Heart left ventricle (tissue), 16 donors: ENCODE measurements around the gene PGGHG. TPM values are rescaled to one million over a fixed set of nuclear protein-coding genes. Genes with fewer than 3 reads are reported as not detected.
A peak's percentile ranks its signal among the peaks of the same experiment; 100 is the strongest.
"Not testable (repeated sequence)": the region's sequence is repeated elsewhere in the genome, so short reads cannot be mapped to it uniquely, and the experiment has no call there.

Source experiments
- ATAC-seq, 4 donors: fragments of 200-7000 bp; cut with Tn5 transposase; one replicate each; pipeline ENCODE4 v1.9.1; 2020 to 2022; ENCODE audit warnings: moderate library complexity in 4 of 4, mild to moderate bottlenecking in 3 of 4, moderate number of reproducible peaks in 1 of 4
- DNase-seq, 5 donors: peaks; one replicate each; pipeline ENCODE4 v3.0.0-alpha.2; 2020
- H3K27ac ChIP-seq, 12 donors: fragments of 200-600 bp; sonication (generic) in 4 of 12; one replicate each; pipeline versions ENCODE4 v1.5.0 to v1.8.0; 2016 to 2022; ENCODE audit warnings: mild to moderate bottlenecking in 2 of 12
- H3K27me3 ChIP-seq, 9 donors: fragments of 200-600 bp; sonication (generic) in 2 of 9; one replicate each; pipeline versions ENCODE4 v1.5.1 to v1.8.0; 2016 to 2022; ENCODE audit warnings: mild to moderate bottlenecking in 3 of 9
- H3K36me3 ChIP-seq, 9 donors: fragments of 200-600 bp; sonication (generic) in 2 of 9; one replicate each; pipeline versions ENCODE4 v1.5.0 to v1.8.0; 2018 to 2022; ENCODE audit warnings: mild to moderate bottlenecking in 2 of 9
- H3K4me1 ChIP-seq, 12 donors: fragments of 200-600 bp; sonication (generic) in 4 of 12; one replicate each; pipeline versions ENCODE4 v1.5.0 to v1.8.0; 2016 to 2022; ENCODE audit warnings: mild to moderate bottlenecking in 3 of 12
- H3K4me3 ChIP-seq, 12 donors: fragments of 200-600 bp; sonication (generic) in 4 of 12; one replicate each; pipeline versions ENCODE4 v1.5.0 to v1.8.0; 2017 to 2022; ENCODE audit warnings: mild to moderate bottlenecking in 9 of 12, moderate library complexity in 4 of 12
- H3K9me3 ChIP-seq, 12 donors: fragments of 200-600 bp; sonication (generic) in 4 of 12; one replicate each; pipeline versions ENCODE4 v1.5.0 to v1.8.0; 2016 to 2022; ENCODE audit warnings: mild to moderate bottlenecking in 1 of 12
- POLR2A ChIP-seq, 2 donors: fragments of 450-650 bp; IDR thresholded peaks; one replicate each; pipeline ENCODE4 v1.6.1; 2017; ENCODE audit warnings: antibody characterized with exemption in 2 of 2, mild to moderate bottlenecking in 2 of 2, moderate library complexity in 2 of 2
- WGBS, 4 donors: extraction: QIAGEN DNeasy Blood & Tissue Kit in 2 of 4; methylation state at CpG; one replicate each; pipeline versions ENCODE4 v1.1.5 to v1.1.7; 2013 to 2018; 5-methylcytosine and 5-hydroxymethylcytosine counted together
- intact Hi-C, 10 donors: fragments of 100-400 bp; cut with DNase I; formaldehyde crosslinking; loops; one replicate each; pipeline versions ENCODE4 v1.11.1 to v1.14.2; 2022
- polyA plus RNA-seq, 2 donors: library from polyadenylated mRNA; stranded (reverse); fragments of 200-250 nt; gene quantifications; one replicate each; pipeline ENCODE4 v1.2.3, GENCODE V29; 2013
- total RNA-seq, 9 donors: library from RNA; depleted of rRNA in 2 of 9; stranded (reverse); fragments of >200 nt in 2 of 9; fragmentation: NEBNext Ultra II Directional in 3 of 9; extraction: Animal tissue kit (Norgen Biotek cat#: 25700) in 3 of 9; gene quantifications; one replicate each; pipeline versions ENCODE4 v1.1.0 to v1.2.4, GENCODE V29; 2016 to 2023
- TF ChIP-seq, protein P1 (sequence below), 12 donors: fragments of 200-600 bp; sonication (generic) in 4 of 12; IDR thresholded peaks; one replicate each; pipeline versions ENCODE4 v1.5.0 to v1.8.0; 2018 to 2022; ENCODE audit warnings: antibody characterized with exemption in 12 of 12, mild to moderate bottlenecking in 5 of 12
- donor health status: ischemic (EF 13 %, LVEDD 7.1; RV severe dilation, severe dysfunction).
- donor health status: healthy with polysubstance abuse.
- donor health status: DM: no; HTN: yes; CAD: no.
- donor health status: DM: no; HTN: no; CAD: no.
- donor health status: ischemic (EF 25% LVEDD 6.9; RV normal size, moderate dysfunction).
- donor health status: ischemic (EF 25% LVEDD 5.7; RV mildly dilated, moderate dysfunction).
- donor health status: healthy.
- donor health status: DM: yes; HTN: yes; CAD: no.
- donor health status: ischemic (EF 35%, LVEDD 5.7; RV mildly dilated, moderate dysfunction).
- donor health status: nonischemic (EF 11% LVEDD 7.7; RV severe dilation, severe dysfunction).
- donor health status: DM: yes; HTN: yes; CAD: no.
- donor health status: PGD.
- donor health status: ischemic (EF 29% LVEDD 5.4; RV normal size, mild dysfunction).
- donor health status: nonischemic (EF 23%, LVEDD 6.1; RV moderate dilation, normal function).

PGGHG gene
- total and polyA plus RNA-seq, 11 donors, result 4.5 to 15.7 (median 6.4) TPM

DNA sequence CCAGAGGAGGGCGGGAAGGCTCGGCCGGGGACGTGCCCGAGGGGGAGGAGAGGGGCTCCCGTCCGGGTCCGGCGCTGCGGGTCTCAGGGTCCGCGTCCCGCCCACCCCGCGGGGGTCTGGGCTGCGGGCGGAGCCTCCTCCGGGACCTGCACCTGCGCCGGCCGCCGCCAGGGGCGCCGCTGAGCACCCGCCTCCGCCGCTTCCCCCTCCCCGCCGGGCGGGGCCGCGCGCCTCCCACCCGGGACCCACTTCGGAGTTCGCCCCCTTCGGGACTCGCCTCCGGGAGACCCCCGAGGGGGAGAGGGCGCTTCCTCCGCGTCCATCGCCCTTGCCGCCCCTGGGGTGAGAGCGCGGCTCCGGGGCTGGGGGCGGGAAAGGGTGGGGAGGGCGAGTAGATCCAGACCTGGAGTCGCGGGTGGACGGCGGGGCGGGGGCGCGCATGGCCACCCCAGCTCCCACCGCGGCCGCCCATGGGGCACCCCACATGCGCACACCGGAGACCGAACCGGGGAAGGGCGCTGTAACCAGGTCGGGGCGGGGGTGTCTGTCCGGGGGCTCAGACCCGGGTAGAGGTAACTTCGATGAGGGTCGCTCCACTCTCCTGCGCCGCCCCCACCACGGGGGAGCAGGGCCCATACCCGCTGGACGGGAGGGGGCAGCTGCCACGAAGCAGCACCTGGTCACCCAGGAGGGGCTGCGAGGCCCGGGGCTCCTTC lies 29.6 kb downstream of the PGGHG start:
- H3K9me3 ChIP-seq, result not testable (repeated sequence)
- H3K27ac ChIP-seq, result peak overlapping the region; percentile 88 to 99 (median 96)
- peaks cover 0 to 22% (median 7%) of the 10 kb centered on the region in 9 donors for H3K27me3 ChIP-seq
- 0 to 2% (median 1%) methylated on average over 6 to 16 of the region's 79 CpGs; no CpG with 5 or more reads in 1 of the 4 donors for WGBS, 4 donors
- ATAC-seq, result peak in 3 of 4 donors; percentile 9 to 70 (median 64)
- peaks cover 0 to 29% (median 10%) of the 10 kb centered on the region in 12 donors for H3K4me1 ChIP-seq
- H3K36me3 ChIP-seq, result peaks cover 0 to 20% (median 0%) of the 10 kb centered on the region in 9 donors
- intact Hi-C loops, result loop anchor here in 1 of 10 donors (5.0 kb wide), 1 partner anchor 34 kb away; no protein-coding TSS in a partner anchor
- DNase-seq, result peak in 2 of 5 donors; percentile 19 to 63
- peak overlapping the region; percentile 51 to 97 (median 82) for H3K4me3 ChIP-seq

DNA sequence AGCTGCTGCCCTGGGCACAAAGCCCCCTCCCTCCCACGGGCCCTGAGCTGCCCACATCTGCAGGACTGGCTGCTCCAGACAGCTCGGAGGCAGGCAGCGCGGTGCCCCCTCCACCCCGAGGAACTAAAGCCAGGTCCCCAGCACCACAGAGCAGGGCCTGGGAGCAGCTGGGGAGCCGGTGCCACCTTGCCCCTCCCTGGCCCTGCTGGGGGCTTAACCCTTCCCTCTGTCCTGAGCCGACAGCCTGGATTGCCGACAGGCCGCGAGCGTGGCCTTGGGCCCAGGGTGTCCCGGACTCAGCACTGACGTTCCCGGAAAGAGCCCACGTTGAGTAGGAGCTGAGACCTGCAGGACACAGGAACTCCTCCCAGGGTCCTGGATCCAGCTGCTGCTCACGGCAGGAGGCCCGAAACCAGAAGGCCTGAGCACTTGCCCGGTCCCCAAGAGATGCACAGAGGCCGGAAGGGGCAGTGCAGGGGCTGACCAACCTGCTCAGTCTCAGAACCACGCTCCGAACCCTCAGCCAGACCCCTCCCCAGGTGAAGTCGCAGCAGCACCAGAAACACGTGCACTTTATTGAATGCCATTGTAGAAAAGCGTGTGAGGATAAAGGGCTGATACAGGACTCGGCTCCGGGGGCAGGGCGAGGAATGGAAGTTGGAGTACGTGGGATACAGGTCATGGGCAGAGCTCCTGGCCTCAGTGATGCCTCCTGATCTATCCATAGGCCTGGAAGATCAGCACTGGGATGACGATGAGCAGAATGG lies 30.4 kb downstream of the PGGHG start:
- H3K9me3 ChIP-seq, result not testable (repeated sequence)
- peak in 2 of 5 donors; percentile 26 to 62 for DNase-seq
- Histone ChIP-seq H3K27me3 (peaks cover 0 to 22% (median 7%) of the 10 kb centered on the region in 9 donors), H3K36me3 (peaks cover 0 to 20% (median 0%) of the 10 kb centered on the region in 9 donors), H3K27ac (peak overlapping the region; percentile 88 to 99 (median 95)), H3K4me3 (peak overlapping the region; percentile 51 to 97 (median 82)), H3K4me1 (peaks cover 0 to 34% (median 12%) of the 10 kb centered on the region in 12 donors)
- intact Hi-C loops, result loop anchor here in 1 of 10 donors (5.0 kb wide), 1 partner anchor 33 kb away; no protein-coding TSS in a partner anchor
- ATAC-seq, result peak; percentile 4 to 32 (median 26)
- 21 to 58% (median 30%) methylated on average over 11 to 20 of the region's 29 CpGs for WGBS, 4 donors

DNA sequence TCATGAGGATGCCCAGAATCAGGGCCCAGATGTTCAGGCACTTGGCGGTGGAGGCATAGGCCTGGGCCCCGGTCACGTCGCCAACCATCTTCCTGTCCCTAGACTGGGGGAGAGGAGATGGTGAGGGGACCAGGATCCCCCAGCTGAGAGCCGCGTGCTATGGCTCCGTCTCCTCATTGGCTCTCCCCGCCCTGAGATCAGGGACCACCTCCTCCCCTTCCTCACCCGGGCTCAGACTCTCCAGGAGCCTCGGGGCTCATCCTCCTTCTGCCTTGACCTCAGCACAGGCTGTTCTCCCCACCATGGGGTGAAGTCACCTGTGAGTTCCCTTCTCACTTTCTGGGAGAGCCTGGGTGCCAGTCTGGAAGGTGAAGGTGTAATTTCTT lies 31.0 kb downstream of the PGGHG start:
- ATAC-seq, result peak; percentile 2 to 23 (median 8)
- peaks cover 0 to 40% (median 18%) of the 10 kb centered on the region in 12 donors for H3K4me1 ChIP-seq

DNA sequence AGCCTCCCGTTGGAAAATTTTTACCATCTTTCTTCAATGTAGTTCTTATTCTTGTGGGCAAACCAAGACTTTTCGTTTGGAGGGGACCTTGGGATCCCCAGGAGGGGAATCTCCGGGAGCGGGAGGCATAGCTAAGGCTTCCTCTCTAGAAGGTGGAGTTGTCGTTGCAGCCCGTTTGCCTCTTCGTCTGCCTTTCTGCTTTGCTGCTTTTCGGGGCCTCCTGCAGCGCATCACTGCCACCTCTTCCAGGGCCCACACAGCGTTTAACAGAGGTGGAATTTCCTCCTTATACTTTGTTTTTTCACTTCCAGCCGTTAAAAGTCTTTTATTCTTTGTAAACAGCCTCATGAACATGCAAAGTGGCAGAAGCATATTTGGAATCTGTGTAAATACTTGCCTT lies 35.2 kb downstream of the PGGHG start:
- DNase-seq (peak in 1 of 5 donors; percentile 10), ATAC-seq (no peak)
- no peaks in the 10 kb centered on the region for H3K27me3 ChIP-seq
- 56 to 64% (median 61%) methylated on average over 11 of the region's 11 CpGs for WGBS, 4 donors
- peak overlapping the region in 2 of 12 donors; percentile 20 to 42 for H3K4me3 ChIP-seq
- no peaks in the 10 kb centered on the region for H3K36me3 ChIP-seq
- intact Hi-C loops, result loop anchor here in 1 of 10 donors (2.0 kb wide), 1 partner anchor 31 kb away; no protein-coding TSS in a partner anchor
- TF ChIP-seq, protein P1, sequence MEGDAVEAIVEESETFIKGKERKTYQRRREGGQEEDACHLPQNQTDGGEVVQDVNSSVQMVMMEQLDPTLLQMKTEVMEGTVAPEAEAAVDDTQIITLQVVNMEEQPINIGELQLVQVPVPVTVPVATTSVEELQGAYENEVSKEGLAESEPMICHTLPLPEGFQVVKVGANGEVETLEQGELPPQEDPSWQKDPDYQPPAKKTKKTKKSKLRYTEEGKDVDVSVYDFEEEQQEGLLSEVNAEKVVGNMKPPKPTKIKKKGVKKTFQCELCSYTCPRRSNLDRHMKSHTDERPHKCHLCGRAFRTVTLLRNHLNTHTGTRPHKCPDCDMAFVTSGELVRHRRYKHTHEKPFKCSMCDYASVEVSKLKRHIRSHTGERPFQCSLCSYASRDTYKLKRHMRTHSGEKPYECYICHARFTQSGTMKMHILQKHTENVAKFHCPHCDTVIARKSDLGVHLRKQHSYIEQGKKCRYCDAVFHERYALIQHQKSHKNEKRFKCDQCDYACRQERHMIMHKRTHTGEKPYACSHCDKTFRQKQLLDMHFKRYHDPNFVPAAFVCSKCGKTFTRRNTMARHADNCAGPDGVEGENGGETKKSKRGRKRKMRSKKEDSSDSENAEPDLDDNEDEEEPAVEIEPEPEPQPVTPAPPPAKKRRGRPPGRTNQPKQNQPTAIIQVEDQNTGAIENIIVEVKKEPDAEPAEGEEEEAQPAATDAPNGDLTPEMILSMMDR (IDR thresholded peaks at IDR 0.05), result no peak
- TF ChIP-seq POLR2A (IDR thresholded peaks at IDR 0.05), result no peak
- peak overlapping the region; percentile 79 to 99 (median 94) for H3K27ac ChIP-seq
- peaks cover 3 to 54% (median 34%) of the 10 kb centered on the region in 12 donors for H3K4me1 ChIP-seq
- H3K9me3 ChIP-seq, result no peaks in the 10 kb centered on the region

More for the DNA sequence above, 31.0 kb downstream of the PGGHG start:
- peaks cover 0 to 20% (median 0%) of the 10 kb centered on the region in 9 donors for H3K36me3 ChIP-seq
- intact Hi-C loops, result loop anchor here in 1 of 10 donors (5.0 kb wide), 1 partner anchor 32 kb away; no protein-coding TSS in a partner anchor
- peaks cover 0 to 22% (median 7%) of the 10 kb centered on the region in 9 donors for H3K27me3 ChIP-seq
- 26 to 36% (median 34%) methylated on average over 3 to 10 of the region's 10 CpGs for WGBS, 4 donors
- H3K9me3 ChIP-seq, result not testable (repeated sequence)
- peak overlapping the region; percentile 51 to 97 (median 82) for H3K4me3 ChIP-seq
- DNase-seq, result peak in 1 of 5 donors; percentile 42
- peak overlapping the region; percentile 88 to 99 (median 96) for H3K27ac ChIP-seq

DNA sequence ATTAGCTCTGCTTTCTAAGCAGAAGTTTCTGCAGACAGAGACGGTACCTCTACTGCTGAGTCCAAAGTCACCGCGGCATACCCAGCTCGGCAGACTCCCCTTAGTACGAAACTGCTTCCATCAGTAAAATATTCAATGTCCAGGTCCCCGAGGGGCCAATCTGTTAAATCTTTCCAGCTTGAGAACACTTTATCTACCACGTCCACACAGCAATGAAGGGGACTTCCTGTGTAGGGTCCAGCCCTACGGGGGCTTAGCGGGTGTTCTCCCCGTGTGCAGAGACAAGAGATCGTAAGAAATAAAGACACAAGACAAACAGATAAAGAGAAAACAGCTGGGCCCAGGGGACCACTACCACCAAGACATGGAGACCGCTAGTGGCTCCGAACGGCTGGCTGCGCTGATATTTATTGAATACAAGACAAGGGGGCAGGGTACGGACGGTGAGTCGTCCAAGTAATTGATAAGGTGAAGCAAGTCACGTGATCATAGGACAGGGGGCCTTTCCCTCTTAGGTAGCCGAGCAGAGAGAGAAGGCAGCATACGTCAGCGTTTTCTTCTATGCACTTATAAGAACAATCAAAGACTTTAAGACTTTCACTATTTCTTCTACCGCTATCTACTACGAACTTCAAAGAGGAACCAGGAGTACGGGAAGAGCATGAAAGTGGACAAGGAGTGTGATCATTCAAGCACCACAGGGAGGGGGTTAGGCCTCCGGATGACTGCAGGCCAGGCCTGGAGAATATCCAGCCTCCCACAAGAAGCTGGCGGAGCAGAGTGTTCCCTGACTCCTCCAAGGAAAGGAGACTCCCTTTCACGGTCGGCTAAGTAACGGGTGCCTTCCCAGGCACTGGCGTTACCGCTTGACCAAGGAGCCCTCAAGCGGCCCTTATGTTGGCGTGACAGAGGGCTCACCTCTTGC lies 35.9 kb downstream of the PGGHG start:
- ATAC-seq, H3K27me3 ChIP-seq, H3K36me3 ChIP-seq, H3K9me3 ChIP-seq: not testable (repeated sequence)
- Histone ChIP-seq H3K4me3 (peak overlapping the region in 6 of 12 donors; percentile 8 to 42 (median 25)), H3K27ac (peak overlapping the region; percentile 89 to 99 (median 94)), H3K4me1 (peaks cover 3 to 61% (median 34%) of the 10 kb centered on the region in 12 donors)
- 47 to 63% (median 53%) methylated on average over 26 to 30 of the region's 34 CpGs for WGBS, 4 donors
- DNase-seq, result peak in 3 of 5 donors; percentile 48 to 72 (median 59)
- intact Hi-C loops, result loop anchor here in 1 of 10 donors (2.0 kb wide), 1 partner anchor 30 kb away; no protein-coding TSS in a partner anchor
